HG03139 (cell line): ENCODE results near the gene ICE2.
"Not testable (repeated sequence)": the region's sequence is repeated elsewhere in the genome, so short reads cannot be mapped to it uniquely, and the experiment has no call there.

Experiments used
- ATAC-seq: cut with Tn5 transposase; IDR thresholded peaks from one replicate; pipeline ENCODE4 v1.9.1; 2021; ENCODE audit not compliant: unreplicated experiment

Gene ICE2

DNA sequence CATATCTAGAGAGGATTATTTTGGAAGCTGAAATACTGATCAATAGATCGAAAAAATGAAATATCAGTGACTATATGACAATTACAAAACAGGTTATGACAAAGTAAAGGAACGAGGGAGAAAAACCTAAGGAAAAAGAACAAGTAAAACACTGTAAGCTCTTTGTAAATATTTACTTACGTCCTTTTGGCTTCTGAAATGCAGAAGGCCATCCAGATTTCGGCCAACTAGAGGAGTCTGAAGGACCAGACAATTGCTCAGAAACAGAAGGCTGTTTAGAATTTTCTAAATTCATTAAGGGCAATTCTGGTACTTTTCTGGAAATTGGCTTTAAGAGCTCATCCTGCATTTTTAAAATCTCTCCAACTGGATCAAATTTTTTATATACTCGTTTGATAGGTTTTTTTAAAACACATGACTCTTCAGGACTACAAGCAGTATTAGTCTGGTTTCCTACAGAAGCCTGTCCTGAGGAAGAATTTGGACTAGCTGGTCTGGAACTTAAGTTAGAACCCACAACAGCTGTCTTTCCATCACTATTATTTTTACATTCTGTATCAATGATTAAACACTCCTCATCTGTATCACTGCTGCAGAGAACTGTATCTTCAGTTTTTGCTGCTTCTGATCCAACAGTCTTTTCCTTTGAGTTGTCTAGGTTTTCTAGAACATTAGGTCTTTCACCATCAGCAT is 30.1 kb downstream of the ICE2 start:
- ATAC-seq: no peak

GRCh38 chr15:60444289-60444912 is 34.5 kb downstream of the ICE2 start:
- no peak for ATAC-seq

- no peak for ATAC-seq
Measured at GRCh38 chr15:60442763-60443162, 36.2 kb downstream of the ICE2 start.

- no peak for ATAC-seq
Measured at GRCh38 chr15:60442031-60442650, 36.8 kb downstream of the ICE2 start.

- no peak for ATAC-seq
Measured at GRCh38 chr15:60441331-60441730, 37.6 kb downstream of the ICE2 start.

- no peak for ATAC-seq
Measured at GRCh38 chr15:60438646-60439045, 40.3 kb downstream of the ICE2 start.

GRCh38 chr15:60428935-60429334 is 50.0 kb downstream of the ICE2 start:
- ATAC-seq: no peak

- ATAC-seq: no peak
Measured at GRCh38 chr15:60426870-60427508, 52.0 kb downstream of the ICE2 start.

- ATAC-seq: no peak
Measured at GRCh38 chr15:60425461-60425860, 53.5 kb downstream of the ICE2 start.

GRCh38 chr15:60424006-60424405 is 54.9 kb downstream of the ICE2 start:
- ATAC-seq: no peak

GRCh38 chr15:60423537-60423936 is 55.4 kb downstream of the ICE2 start:
- no peak for ATAC-seq

DNA sequence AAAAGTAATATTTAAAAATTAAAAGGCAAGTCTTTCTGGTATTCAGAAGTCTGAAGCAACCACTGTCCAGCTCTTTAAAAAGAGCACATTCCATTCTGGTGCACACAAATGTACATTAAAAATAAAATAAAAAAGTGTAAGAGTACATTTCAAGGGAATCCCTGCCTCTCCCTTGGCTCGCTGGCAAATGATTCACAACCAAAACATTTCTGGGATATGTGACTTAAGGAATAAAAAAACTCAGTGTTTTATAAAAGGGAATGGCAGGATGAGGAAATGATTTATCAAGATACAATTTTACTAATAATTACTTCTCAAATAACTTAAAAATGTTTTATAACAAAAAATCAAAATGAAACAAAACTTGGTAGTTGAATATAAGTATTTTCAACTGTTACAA is 57.4 kb downstream of the ICE2 start:
- ATAC-seq: no peak

DNA sequence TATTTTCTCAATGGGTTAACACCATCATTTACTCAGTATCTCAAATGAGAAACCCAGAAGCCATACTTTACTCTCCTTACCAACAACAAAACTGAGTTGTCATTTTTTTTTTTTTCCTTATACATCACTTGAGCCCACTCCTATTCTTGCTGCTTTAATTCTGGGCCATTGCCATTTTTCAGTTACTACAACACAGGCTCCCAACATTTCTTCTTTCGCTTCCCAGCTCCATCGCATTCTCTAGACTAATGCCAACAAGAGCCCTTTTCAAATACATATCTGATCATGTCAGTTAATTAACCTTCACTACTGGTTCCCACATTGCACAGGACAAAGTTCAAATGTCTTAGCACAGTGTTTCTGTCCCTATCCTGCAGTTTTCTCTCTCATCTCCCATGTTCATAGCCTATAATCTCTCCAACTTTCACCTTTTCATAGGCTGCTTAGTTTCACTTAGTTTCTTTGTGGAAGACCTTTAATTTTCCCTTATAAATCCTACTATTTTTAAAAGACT is 58.7 kb downstream of the ICE2 start:
- no peak for ATAC-seq

GRCh38 chr15:60419753-60420152 is 59.2 kb downstream of the ICE2 start:
- no peak for ATAC-seq

DNA sequence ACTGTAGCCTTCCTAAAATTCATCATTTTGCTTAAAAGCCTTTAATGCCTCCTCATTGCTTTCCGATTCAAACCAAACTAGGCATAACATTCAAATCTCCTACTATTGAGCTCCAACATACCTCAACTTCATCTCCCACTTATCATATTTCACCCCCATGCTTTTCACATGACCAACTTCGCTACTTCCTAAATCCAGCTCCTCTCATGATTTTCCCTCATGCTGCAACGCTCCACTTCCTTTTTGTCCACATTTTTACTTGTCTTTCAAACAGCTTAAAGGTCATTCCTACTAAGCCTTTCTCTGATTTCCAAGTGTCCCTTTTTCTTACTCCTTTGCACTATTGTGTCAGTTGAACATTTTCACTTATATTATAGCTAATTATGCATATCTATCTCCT is 60.8 kb downstream of the ICE2 start:
- no peak for ATAC-seq

- no peak for ATAC-seq
Measured at GRCh38 chr15:60417112-60417511, 61.8 kb downstream of the ICE2 start.

- ATAC-seq: no peak
Measured at GRCh38 chr15:60416484-60416883, 62.5 kb downstream of the ICE2 start.

- ATAC-seq: no peak
Measured at GRCh38 chr15:60414016-60414682, 64.8 kb downstream of the ICE2 start.

GRCh38 chr15:60413231-60413824 is 65.6 kb downstream of the ICE2 start:
- ATAC-seq: no peak

- not testable (repeated sequence) for ATAC-seq
Measured at GRCh38 chr15:60412807-60413206, 66.1 kb downstream of the ICE2 start.
